GM12873 (cell line): Measurements from ENCODE around the gene NELFB.

Source experiments
- CTCF ChIP-seq: IDR thresholded peaks from 2 replicates; pipeline ENCODE4 v1.5.1; 2012; ENCODE audit warnings: low read depth, mild to moderate bottlenecking, moderate library complexity, low read length, control low read depth; ENCODE audit not compliant: insufficient read depth; ENCODE audit errors: missing control alignments

NELFB gene

DNA sequence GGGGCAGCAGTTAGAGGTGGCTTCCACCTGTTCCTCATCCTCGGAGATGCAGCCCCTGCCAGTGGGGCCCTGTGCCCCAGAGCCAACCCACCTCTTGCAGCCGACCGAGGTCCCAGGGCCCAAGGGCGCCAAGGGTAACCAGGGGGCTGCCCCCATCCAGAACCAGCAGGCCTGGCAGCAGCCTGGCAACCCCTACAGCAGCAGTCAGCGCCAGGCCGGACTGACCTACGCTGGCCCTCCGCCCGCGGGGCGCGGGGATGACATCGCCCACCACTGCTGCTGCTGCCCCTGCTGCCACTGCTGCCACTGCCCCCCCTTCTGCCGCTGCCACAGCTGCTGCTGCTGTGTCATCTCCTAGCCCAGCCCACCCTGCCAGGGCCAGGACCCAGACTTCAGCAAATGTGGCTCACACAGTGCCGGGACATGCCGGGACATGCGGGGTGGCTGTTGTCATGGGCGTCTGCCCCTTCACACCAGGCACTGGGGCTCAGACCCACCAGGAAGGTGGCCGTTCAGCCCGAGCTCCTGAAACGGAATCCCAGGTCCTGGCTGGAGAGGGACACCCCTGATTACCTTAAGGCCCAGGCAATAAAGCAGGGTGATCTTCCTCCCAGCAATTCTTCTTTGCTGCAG is 29.3 kb upstream of the NELFB start:
- no peak for TF ChIP-seq CTCF

DNA sequence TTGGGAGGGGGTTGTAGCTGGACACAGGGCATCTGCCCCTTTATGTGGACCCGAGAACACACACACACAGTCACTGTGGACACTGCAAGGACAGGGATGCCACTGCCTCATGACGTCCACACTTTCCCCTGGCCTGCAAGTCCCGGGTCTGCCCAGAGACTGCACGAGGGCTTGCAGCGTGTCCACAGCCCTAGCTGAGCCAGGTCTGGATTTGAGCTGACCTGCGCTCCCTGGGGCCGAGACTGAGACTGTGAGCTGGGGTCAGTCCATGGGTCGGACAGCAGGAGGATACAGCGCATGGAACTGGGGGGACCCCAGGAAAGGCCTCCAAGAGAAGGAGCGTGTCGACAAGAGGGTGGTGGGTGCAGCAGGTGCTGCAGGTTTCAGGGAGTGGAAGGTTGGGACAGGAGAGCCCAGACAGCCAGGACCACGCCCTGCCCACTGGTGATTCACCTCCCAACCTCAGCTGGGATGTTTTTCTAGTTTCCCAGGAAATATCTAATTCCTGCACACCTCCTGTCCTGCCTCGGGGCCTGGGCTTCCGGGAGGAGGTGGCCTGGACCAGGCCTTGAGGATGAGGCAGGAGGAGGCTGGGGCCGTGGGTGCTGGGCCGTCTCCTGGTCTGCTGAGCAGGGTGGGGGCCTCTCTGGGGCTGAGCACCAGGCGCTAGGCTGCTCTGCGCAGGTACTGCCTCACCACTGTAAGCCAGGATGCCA is 28.6 kb upstream of the NELFB start:
- no peak for TF ChIP-seq CTCF

DNA sequence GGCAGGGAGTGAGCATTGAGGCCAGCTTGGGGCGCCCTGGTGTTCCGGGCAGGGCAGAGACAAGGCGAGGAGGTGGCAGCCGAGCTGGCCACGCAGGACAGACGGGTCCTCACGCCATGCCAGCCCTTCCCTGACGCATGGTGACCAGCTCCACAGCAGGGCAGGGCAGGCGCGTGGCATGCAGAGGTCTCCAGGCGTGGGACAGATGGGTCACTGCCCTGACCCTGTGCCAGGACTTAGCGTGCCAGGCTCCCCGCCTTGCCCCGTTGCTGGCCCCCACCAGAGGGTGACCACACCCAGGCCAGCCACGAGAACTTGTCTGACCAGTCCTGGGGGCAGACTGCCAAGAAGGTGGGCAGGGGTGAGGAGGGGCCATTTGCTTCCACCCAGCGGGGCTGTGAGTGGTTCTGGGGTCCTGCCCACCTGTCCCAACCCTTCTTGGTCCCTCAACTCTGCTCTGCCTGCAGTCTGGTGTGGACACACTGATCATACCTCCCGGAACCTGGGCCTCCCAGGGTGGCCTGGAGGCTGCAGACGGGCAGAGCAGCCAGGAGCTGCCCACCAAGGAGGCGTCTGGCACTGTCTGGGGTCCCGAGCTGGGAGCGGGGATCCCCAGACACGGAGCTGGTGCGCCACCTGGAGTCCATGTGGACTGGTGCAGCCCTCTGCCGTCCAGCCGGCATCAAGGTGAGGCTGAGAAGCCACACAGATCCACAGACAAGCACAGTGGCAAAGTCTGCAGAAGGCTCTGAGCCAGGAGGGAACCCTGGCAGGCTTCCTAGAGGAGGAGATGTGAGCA is 27.9 kb upstream of the NELFB start, which contains the start of gene RNF224:
TSS of gene RNF224 (plus strand) at position 449 of the 799 bp plus-strand sequence. CDS start 834 bp downstream, outside the sequence.
- TF ChIP-seq CTCF: peak; percentile 97

DNA sequence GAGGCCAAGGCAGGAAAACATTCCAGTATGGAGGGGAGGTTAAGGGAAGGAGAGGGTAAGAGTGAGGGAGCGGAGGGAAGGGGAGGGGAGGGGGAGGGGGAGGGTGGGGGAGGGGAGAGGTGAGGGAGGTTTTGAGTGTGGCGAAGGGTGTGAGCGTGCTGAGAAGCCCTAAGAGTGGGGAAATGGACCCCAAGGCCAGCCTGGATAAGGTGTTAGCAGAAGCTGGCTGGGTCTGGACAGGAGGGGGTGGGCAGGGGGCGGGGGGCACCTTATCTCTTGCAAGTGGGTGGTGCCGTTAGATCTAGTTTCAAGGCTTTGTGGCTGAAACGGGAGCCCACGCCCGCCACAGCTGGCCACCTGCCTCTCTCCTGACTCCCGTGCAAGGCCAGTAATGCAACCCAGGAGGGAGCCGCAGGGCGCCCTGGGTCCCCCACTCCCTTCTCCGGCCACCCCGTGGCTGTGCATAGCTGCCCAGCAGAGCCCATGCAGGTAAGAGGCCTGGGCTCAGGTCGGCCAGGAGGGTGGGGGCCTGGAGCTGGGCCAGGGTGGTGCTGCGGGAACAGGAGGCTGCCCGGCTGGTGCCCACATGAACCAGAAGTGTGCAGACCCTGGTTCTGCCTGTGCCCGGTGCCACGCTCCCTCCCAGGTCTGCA is 27.1 kb upstream of the NELFB start:
- no peak for TF ChIP-seq CTCF

- TF ChIP-seq CTCF: no peak
These were observed 26.6 kb upstream of the NELFB start for GRCh38 chr9:137228506-137228967.

DNA sequence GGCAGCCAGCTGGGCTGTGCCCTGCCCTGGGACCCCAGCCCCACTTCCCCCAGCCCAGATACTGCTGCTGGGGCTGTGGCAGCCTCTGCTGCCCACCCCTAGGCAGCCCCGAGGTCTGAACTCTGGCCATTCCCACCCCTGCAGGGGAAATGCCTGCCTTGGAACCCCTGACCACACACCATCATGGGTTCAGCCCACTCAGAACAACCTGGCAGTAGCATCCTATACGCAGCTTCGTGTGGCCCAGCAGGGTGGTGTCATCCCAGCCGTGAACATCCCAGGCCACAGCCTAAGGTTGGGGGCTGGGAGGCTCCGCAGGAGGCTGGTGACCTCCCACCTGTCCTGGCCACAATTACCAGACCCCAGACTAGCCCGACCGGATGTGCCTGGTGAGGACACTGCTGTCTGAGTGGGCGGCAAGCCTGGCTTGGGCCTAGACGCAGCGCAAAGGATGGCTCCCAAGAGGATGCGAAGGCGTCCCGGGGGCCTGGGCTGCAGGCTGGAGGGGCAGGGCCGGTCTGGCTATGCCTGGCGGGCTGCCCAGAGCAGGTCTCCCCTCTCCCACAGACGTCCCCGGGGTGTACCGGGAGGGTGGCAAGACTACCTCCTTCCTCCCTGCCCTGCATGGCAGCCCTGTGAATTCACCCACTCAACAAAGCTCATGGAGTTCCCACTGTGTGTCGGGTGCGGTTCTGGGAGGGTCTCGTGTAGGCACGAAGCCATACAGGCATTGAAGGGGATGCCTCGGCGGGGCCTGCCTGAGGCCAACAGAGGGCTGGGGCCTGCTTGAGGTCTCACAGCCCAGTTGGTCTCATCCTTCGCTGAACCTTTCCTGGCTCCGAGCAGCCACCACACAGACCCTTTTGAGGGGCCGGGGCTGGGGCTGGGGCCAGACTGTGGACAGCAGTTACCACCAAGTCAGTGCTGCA is 25.9 kb upstream of the NELFB start:
- TF ChIP-seq CTCF: no peak
